ENCODE data around the gene TFF1.

DNA sequence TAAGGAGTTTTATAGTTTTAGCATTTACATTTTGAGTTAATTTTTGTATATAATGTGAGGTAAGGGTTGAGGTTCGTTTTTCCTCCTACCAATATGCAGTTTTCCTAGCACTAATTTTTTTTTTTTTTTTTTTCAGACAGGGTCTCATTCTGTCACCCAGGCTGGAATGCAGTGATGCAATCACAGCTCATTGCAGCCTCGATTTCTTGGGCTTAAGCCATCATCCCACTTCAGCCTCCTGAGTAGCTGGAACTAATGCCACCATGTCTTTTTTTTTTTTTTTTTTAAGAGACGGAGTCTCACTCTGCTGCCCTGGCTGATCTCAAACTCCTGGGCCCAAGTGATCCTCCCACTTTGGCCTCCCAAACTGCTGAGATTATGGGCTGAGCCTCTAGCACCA lies 34.8 kb upstream of the TFF1 start:
- TF ChIP-seq, protein P1, sequence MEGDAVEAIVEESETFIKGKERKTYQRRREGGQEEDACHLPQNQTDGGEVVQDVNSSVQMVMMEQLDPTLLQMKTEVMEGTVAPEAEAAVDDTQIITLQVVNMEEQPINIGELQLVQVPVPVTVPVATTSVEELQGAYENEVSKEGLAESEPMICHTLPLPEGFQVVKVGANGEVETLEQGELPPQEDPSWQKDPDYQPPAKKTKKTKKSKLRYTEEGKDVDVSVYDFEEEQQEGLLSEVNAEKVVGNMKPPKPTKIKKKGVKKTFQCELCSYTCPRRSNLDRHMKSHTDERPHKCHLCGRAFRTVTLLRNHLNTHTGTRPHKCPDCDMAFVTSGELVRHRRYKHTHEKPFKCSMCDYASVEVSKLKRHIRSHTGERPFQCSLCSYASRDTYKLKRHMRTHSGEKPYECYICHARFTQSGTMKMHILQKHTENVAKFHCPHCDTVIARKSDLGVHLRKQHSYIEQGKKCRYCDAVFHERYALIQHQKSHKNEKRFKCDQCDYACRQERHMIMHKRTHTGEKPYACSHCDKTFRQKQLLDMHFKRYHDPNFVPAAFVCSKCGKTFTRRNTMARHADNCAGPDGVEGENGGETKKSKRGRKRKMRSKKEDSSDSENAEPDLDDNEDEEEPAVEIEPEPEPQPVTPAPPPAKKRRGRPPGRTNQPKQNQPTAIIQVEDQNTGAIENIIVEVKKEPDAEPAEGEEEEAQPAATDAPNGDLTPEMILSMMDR (IDR thresholded peaks at IDR 0.05; ENCODE audit: low read length), result no peak
- TF ChIP-seq EZH2phosphoT487 (IDR thresholded peaks at IDR 0.05; ENCODE audit: low read length), result no peak
- no peak for TF ChIP-seq EZH2 (optimal IDR thresholded peaks at IDR 0.05; ENCODE audit: low read depth, low read length)
